Type B pancreatic cell (in vitro differentiated cells): Measurements from ENCODE around the gene KLF6. TPM values are rescaled to one million over a fixed set of nuclear protein-coding genes. Genes with fewer than 3 reads are reported as not detected.

Experiments used
- DNase-seq: peaks from one replicate; pipeline ENCODE4 v3.0.0; 2021; ENCODE audit warnings: mixed read lengths; ENCODE audit not compliant: unreplicated experiment; ENCODE audit errors: extremely low spot score
- H3K27ac Mint-ChIP-seq: 2 replicates; pipeline ENCODE4 v1.8.0; 2021; ENCODE audit warnings: mild to moderate bottlenecking, mixed read lengths
- H3K27me3 Mint-ChIP-seq: 2 replicates; pipeline ENCODE4 v1.8.0; 2021; ENCODE audit warnings: mixed read lengths
- H3K36me3 Mint-ChIP-seq: 2 replicates; pipeline ENCODE4 v1.8.0; 2021; ENCODE audit warnings: mixed read lengths
- H3K4me1 Mint-ChIP-seq: one replicate; pipeline ENCODE4 v1.8.0; 2021; ENCODE audit warnings: mixed read lengths; ENCODE audit not compliant: unreplicated experiment
- H3K4me3 Mint-ChIP-seq: 2 replicates; pipeline ENCODE4 v1.8.0; 2021; ENCODE audit warnings: mild to moderate bottlenecking, mixed read lengths
- H3K9me3 Mint-ChIP-seq: 2 replicates; pipeline ENCODE4 v1.8.0; 2021; ENCODE audit warnings: mixed read lengths
- CTCF ChIP-seq: fragments of 200-600 bp; sonication (generic); conservative IDR thresholded peaks from 2 replicates; pipeline ENCODE4 v1.5.0; 2021; ENCODE audit warnings: antibody characterized with exemption, mild to moderate bottlenecking
- total RNA-seq: library from RNA; stranded (reverse); gene quantifications from 2 replicates; pipeline ENCODE4 v1.2.1, GENCODE V29; 2021; ENCODE audit warnings: low replicate concordance

KLF6 gene
- total RNA-seq, 1 donor from 2014 or later: 117 TPM

- H3K36me3 Mint-ChIP-seq: no peaks in the 10 kb centered on the region
- H3K27me3 Mint-ChIP-seq: no peaks in the 10 kb centered on the region
- H3K9me3 Mint-ChIP-seq: no peaks in the 10 kb centered on the region
- no peak overlapping the region for H3K4me3 Mint-ChIP-seq
- peaks cover 31% of the 10 kb centered on the region for H3K4me1 Mint-ChIP-seq
- DNase-seq: no peak
- peak overlapping the region; percentile 35 for H3K27ac Mint-ChIP-seq
- TF ChIP-seq CTCF: no peak
Measured at GRCh38 chr10:3749011-3749410, 36.0 kb downstream of the KLF6 start.

DNA sequence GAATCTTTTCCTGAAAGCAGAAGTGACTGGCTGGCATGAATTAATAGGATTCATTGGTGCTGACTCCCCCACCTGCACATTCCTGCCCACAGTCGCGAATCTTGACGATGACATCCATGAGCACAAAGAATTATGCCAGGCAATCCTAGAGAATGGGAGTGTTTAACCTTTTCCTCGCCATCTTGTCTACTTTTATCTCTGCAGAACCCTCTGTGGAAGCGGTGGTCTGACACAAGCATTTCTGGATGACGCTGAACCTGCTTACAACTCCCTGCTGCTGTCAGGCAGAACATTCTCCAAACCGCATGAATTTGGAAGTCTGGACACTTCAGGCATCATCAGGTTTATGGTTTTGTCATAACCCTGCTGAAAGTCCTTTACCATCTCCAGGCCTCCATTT, 36.5 kb downstream of the KLF6 start:
- Mint-ChIP-seq H3K9me3 (no peaks in the 10 kb centered on the region), H3K27ac (peak overlapping the region; percentile 35), H3K27me3 (no peaks in the 10 kb centered on the region), H3K4me1 (peaks cover 31% of the 10 kb centered on the region), H3K4me3 (no peak overlapping the region), H3K36me3 (no peaks in the 10 kb centered on the region)
- DNase-seq: no peak
- TF ChIP-seq CTCF: no peak

DNA sequence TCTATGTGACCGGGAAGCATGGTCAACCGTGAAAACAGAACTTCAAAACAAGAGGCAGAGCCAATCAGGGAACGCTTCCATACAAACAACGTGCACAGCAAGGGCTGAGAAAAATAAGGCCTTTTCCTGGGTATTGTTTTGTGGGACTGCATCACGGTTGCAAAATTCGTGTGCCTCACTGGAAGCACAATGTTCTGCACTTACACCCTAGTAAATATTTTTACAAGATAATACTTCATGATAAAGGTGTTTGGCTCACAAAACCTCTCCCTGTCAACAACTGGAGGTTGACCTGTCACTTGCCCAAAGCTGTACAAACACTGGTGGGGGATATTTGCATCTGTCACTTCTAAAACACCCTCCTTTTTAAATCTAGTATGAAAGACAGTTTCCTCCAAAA, 37.0 kb downstream of the KLF6 start:
- Mint-ChIP-seq H3K36me3 (no peaks in the 10 kb centered on the region), H3K4me1 (peaks cover 31% of the 10 kb centered on the region), H3K27me3 (no peaks in the 10 kb centered on the region), H3K27ac (no peak overlapping the region), H3K4me3 (no peak overlapping the region), H3K9me3 (no peaks in the 10 kb centered on the region)
- DNase-seq: no peak
- no peak for TF ChIP-seq CTCF

- H3K27me3 Mint-ChIP-seq: no peaks in the 10 kb centered on the region
- no peak overlapping the region for H3K4me3 Mint-ChIP-seq
- no peak for DNase-seq
- H3K36me3 Mint-ChIP-seq: no peaks in the 10 kb centered on the region
- peaks cover 31% of the 10 kb centered on the region for H3K4me1 Mint-ChIP-seq
- TF ChIP-seq CTCF: no peak
- H3K9me3 Mint-ChIP-seq: no peaks in the 10 kb centered on the region
- no peak overlapping the region for H3K27ac Mint-ChIP-seq
Measured at GRCh38 chr10:3747248-3747960, 37.6 kb downstream of the KLF6 start.

GRCh38 chr10:3746634-3747033, 38.4 kb downstream of the KLF6 start:
- Mint-ChIP-seq H3K27ac (no peak overlapping the region), H3K4me1 (peaks cover 31% of the 10 kb centered on the region), H3K27me3 (no peaks in the 10 kb centered on the region), H3K9me3 (no peaks in the 10 kb centered on the region), H3K36me3 (no peaks in the 10 kb centered on the region), H3K4me3 (no peak overlapping the region)
- TF ChIP-seq CTCF: no peak
- DNase-seq: no peak

- H3K9me3 Mint-ChIP-seq: no peaks in the 10 kb centered on the region
- H3K36me3 Mint-ChIP-seq: no peaks in the 10 kb centered on the region
- H3K27ac Mint-ChIP-seq: no peak overlapping the region
- no peak overlapping the region for H3K4me3 Mint-ChIP-seq
- no peak for DNase-seq
- TF ChIP-seq CTCF: no peak
- H3K27me3 Mint-ChIP-seq: no peaks in the 10 kb centered on the region
- peaks cover 25% of the 10 kb centered on the region for H3K4me1 Mint-ChIP-seq
Measured at GRCh38 chr10:3745521-3745920, 39.5 kb downstream of the KLF6 start.
